Activated CD8-positive, alpha-beta memory T cell treated with anti-CD3 and anti-CD28 coated beads for 48 hours (primary cell): ENCODE data around the gene ADAP1.
"Not testable (repeated sequence)": the region's sequence is repeated elsewhere in the genome, so short reads cannot be mapped to it uniquely, and the experiment has no call there.

Experiments
- DNase-seq, 3 experiments: peaks; one replicate each; pipeline ENCODE4 v3.0.0-alpha.2; 2020; ENCODE audit warnings: low read depth in 2 of 3, low spot score in 2 of 3

The ADAP1 gene

GRCh38 chr7:940599-941408 lies 13.7 kb downstream of the ADAP1 start:
- no peak for DNase-seq

GRCh38 chr7:939843-940242 lies 14.6 kb downstream of the ADAP1 start:
- DNase-seq, result no peak

GRCh38 chr7:938546-939185 lies 15.8 kb downstream of the ADAP1 start:
- no peak for DNase-seq

- DNase-seq, result no peak
Observed at GRCh38 chr7:937856-938484, 16.5 kb downstream of the ADAP1 start.

- peak in 1 of 3 experiments; percentile 44 for DNase-seq
Observed at GRCh38 chr7:936386-937054, 18.0 kb downstream of the ADAP1 start.

GRCh38 chr7:935874-936385 lies 18.6 kb downstream of the ADAP1 start:
- no peak for DNase-seq

- no peak for DNase-seq
Observed at GRCh38 chr7:935164-935873, 19.2 kb downstream of the ADAP1 start.

- DNase-seq, result no peak
Observed at GRCh38 chr7:934469-935163, 19.9 kb downstream of the ADAP1 start.

GRCh38 chr7:932651-932975 lies 21.9 kb downstream of the ADAP1 start:
- DNase-seq, result no peak

GRCh38 chr7:931871-932650 lies 22.4 kb downstream of the ADAP1 start:
- DNase-seq, result no peak

- DNase-seq, result no peak
Observed at GRCh38 chr7:930975-931758, 23.3 kb downstream of the ADAP1 start.

GRCh38 chr7:929311-929711 lies 25.2 kb downstream of the ADAP1 start:
- DNase-seq, result no peak

- DNase-seq, result no peak
Observed at GRCh38 chr7:927031-927671, 27.3 kb downstream of the ADAP1 start.

GRCh38 chr7:926061-927030 lies 28.1 kb downstream of the ADAP1 start:
- no peak for DNase-seq

- peak; percentile 61 to 83 (median 73) for DNase-seq
Observed at GRCh38 chr7:925601-926000, 28.9 kb downstream of the ADAP1 start.

- peak; percentile 41 to 78 (median 63) for DNase-seq
Observed at GRCh38 chr7:924541-925231, 29.8 kb downstream of the ADAP1 start.

GRCh38 chr7:924042-924441 lies 30.4 kb downstream of the ADAP1 start:
- DNase-seq, result not testable (repeated sequence)
